ENCODE measurements around the gene CHST15. TPM values are rescaled to one million over a fixed set of nuclear protein-coding genes. Genes with fewer than 3 reads are reported as not detected.

The CHST15 gene
- total RNA-seq, 4 donors from 2014 or later, result 4.0 to 23.0 (median 13.8) TPM

- Histone ChIP-seq H3K4me1 (peaks cover 20 to 37% (median 23%) of the 10 kb centered on the region in 3 donors), H3K9me3 (no peaks in the 10 kb centered on the region), H3K27me3 (peaks cover 0 to 34% (median 3%) of the 10 kb centered on the region in 4 donors), H3K27ac (peak overlapping the region in 1 of 4 donors; percentile 63), H3K36me3 (no peaks in the 10 kb centered on the region), H3K4me3 (no peak overlapping the region)
- no peak for TF ChIP-seq CTCF (IDR thresholded peaks at IDR 0.05)
- TF ChIP-seq POLR2A (IDR thresholded peaks at IDR 0.05), result no peak
- DNase-seq, result no peak
- 74 to 84% methylated on average over 6 of the region's 6 CpGs for WGBS, 2 donors
- intact Hi-C loops (cut with DNase I), result no loop called here
These were observed 96.4 kb downstream of the CHST15 start for GRCh38 chr10:123997013-123997412.

GRCh38 chr10:123996302-123996701 is 97.1 kb downstream of the CHST15 start:
- peaks cover 0 to 42% (median 4%) of the 10 kb centered on the region in 4 donors for H3K27me3 ChIP-seq
- TF ChIP-seq CTCF (IDR thresholded peaks at IDR 0.05), result no peak
- TF ChIP-seq POLR2A (IDR thresholded peaks at IDR 0.05), result no peak
- H3K36me3 ChIP-seq, result no peaks in the 10 kb centered on the region
- no peak for DNase-seq
- H3K4me1 ChIP-seq, result peaks cover 24 to 42% (median 25%) of the 10 kb centered on the region in 3 donors
- H3K27ac ChIP-seq, result peak overlapping the region in 2 of 4 donors; percentile 70
- 57 to 71% methylated on average over 7 of the region's 7 CpGs for WGBS, 2 donors
- intact Hi-C loops (cut with DNase I), result no loop called here
- no peaks in the 10 kb centered on the region for H3K9me3 ChIP-seq
- H3K4me3 ChIP-seq, result no peak overlapping the region

- H3K4me1 ChIP-seq, result peaks cover 24 to 42% (median 25%) of the 10 kb centered on the region in 3 donors
- peak overlapping the region in 3 of 4 donors; percentile 11 to 56 (median 15) for H3K4me3 ChIP-seq
- H3K27me3 ChIP-seq, result peaks cover 0 to 49% (median 10%) of the 10 kb centered on the region in 4 donors
- H3K9me3 ChIP-seq, result no peaks in the 10 kb centered on the region
- 4 to 15% methylated on average over 4 to 6 of the region's 27 CpGs for WGBS, 2 donors
- H3K36me3 ChIP-seq, result no peaks in the 10 kb centered on the region
- intact Hi-C loops (cut with DNase I), result no loop called here
- TF ChIP-seq POLR2A (IDR thresholded peaks at IDR 0.05), result no peak
- TF ChIP-seq CTCF (IDR thresholded peaks at IDR 0.05), result peak; percentile 29 to 61 (median 46)
- DNase-seq, result no peak
- peak overlapping the region; percentile 6 to 70 (median 61) for H3K27ac ChIP-seq
These were observed 97.8 kb downstream of the CHST15 start for GRCh38 chr10:123995461-123996131.

GRCh38 chr10:123995082-123995460 is 98.3 kb downstream of the CHST15 start:
- H3K27me3 ChIP-seq, result peaks cover 0 to 54% (median 12%) of the 10 kb centered on the region in 4 donors
- intact Hi-C loops (cut with DNase I), result no loop called here
- WGBS, 2 donors, result 21 to 34% methylated on average over 10 to 11 of the region's 11 CpGs
- no peaks in the 10 kb centered on the region for H3K9me3 ChIP-seq
- peak overlapping the region in 3 of 4 donors; percentile 11 to 56 (median 15) for H3K4me3 ChIP-seq
- TF ChIP-seq CTCF (IDR thresholded peaks at IDR 0.05) (no peak), POLR2A (IDR thresholded peaks at IDR 0.05) (no peak)
- H3K4me1 ChIP-seq, result peaks cover 24 to 42% (median 25%) of the 10 kb centered on the region in 3 donors
- peak overlapping the region; percentile 6 to 70 (median 61) for H3K27ac ChIP-seq
- no peak for DNase-seq
- H3K36me3 ChIP-seq, result no peaks in the 10 kb centered on the region

GRCh38 chr10:123994417-123995081 is 98.8 kb downstream of the CHST15 start:
- intact Hi-C loops (cut with DNase I), result loop anchor here (5.0 kb wide), 1 partner anchor 393 kb away; no protein-coding TSS in a partner anchor
- DNase-seq, result peak; percentile 20
- H3K36me3 ChIP-seq, result no peaks in the 10 kb centered on the region
- peaks cover 24 to 42% (median 25%) of the 10 kb centered on the region in 3 donors for H3K4me1 ChIP-seq
- 4 to 10% methylated on average over 4 to 11 of the region's 30 CpGs for WGBS, 2 donors
- H3K27ac ChIP-seq, result peak overlapping the region in 3 of 4 donors; percentile 6 to 70 (median 70)
- H3K4me3 ChIP-seq, result peak overlapping the region in 3 of 4 donors; percentile 11 to 56 (median 15)
- H3K27me3 ChIP-seq, result peaks cover 0 to 57% (median 13%) of the 10 kb centered on the region in 4 donors
- TF ChIP-seq CTCF (IDR thresholded peaks at IDR 0.05) (peak; percentile 99 to 100 (median 99)), POLR2A (IDR thresholded peaks at IDR 0.05) (no peak)
- H3K9me3 ChIP-seq, result no peaks in the 10 kb centered on the region
